H9 (cell line): ENCODE measurements around the gene CDYL. TPM values are rescaled to one million over a fixed set of nuclear protein-coding genes. Genes with fewer than 3 reads are reported as not detected.

Source experiments
- DNase-seq: peaks from one replicate; pipeline ENCODE4 v3.0.0-alpha.2; 2017
- H2AFZ ChIP-seq: one replicate; pipeline ENCODE4 v1.6.1; 2013; ENCODE audit warnings: mild to moderate bottlenecking, low read length, control low read depth, moderate library complexity
- H2AK5ac ChIP-seq: 2 replicates; pipeline ENCODE4 v1.6.1; 2013; ENCODE audit warnings: low read length, control low read depth, mixed read lengths; ENCODE audit not compliant: insufficient read length
- H2BK120ac ChIP-seq: one replicate; pipeline ENCODE4 v1.6.1; 2013; ENCODE audit warnings: low read depth, mild to moderate bottlenecking, low read length, control low read depth, inconsistent platforms; ENCODE audit not compliant: poor library complexity, severe bottlenecking
- H2BK12ac ChIP-seq: 2 replicates; pipeline ENCODE4 v1.6.1; 2013; ENCODE audit warnings: low read length, control low read depth, mixed read lengths, low read depth; ENCODE audit not compliant: insufficient read length
- H2BK15ac ChIP-seq: 2 replicates; pipeline ENCODE4 v1.6.1; 2013; ENCODE audit warnings: low read depth, low read length, control low read depth
- H2BK20ac ChIP-seq: one replicate; pipeline ENCODE4 v1.6.1; 2013; ENCODE audit warnings: low read depth, mild to moderate bottlenecking, low read length, control low read depth, inconsistent platforms; ENCODE audit not compliant: poor library complexity, severe bottlenecking
- H2BK5ac ChIP-seq: 2 replicates; pipeline ENCODE4 v1.6.1; 2013; ENCODE audit warnings: low read length, control low read depth, mixed read lengths; ENCODE audit not compliant: insufficient read length
- H3K14ac ChIP-seq: 2 replicates; pipeline ENCODE4 v1.6.1; 2013; ENCODE audit warnings: low read length, control low read depth; ENCODE audit not compliant: insufficient read depth
- H3K18ac ChIP-seq: 2 replicates; pipeline ENCODE4 v1.6.1; 2013; ENCODE audit warnings: low read depth, mild to moderate bottlenecking, mixed read lengths, low read length, control low read depth; ENCODE audit not compliant: insufficient read length
- H3K23ac ChIP-seq: 2 replicates; pipeline ENCODE4 v1.6.1; 2013; ENCODE audit warnings: low read length, control low read depth, mixed read lengths, low read depth; ENCODE audit not compliant: insufficient read length
- H3K23me2 ChIP-seq: 2 replicates; pipeline ENCODE4 v1.6.1; 2013; ENCODE audit warnings: low read depth, mild to moderate bottlenecking, mixed read lengths, low read length, control low read depth; ENCODE audit not compliant: insufficient read length, poor library complexity, severe bottlenecking
- H3K27ac ChIP-seq: 2 replicates; pipeline ENCODE4 v1.5.1; 2013; ENCODE audit warnings: low read length, control low read depth, mixed read lengths, low read depth; ENCODE audit not compliant: insufficient read length
- H3K27me3 ChIP-seq: 2 replicates; pipeline ENCODE4 v1.6.1; 2013; ENCODE audit warnings: low read length, control low read depth, inconsistent platforms; ENCODE audit not compliant: insufficient read depth
- H3K4ac ChIP-seq: 2 replicates; pipeline ENCODE4 v1.6.1; 2013; ENCODE audit warnings: low read depth, mild to moderate bottlenecking, control low read depth, inconsistent platforms, low read length, moderate library complexity
- H3K4me1 ChIP-seq: 2 replicates; pipeline ENCODE4 v1.6.1; 2013; ENCODE audit warnings: low read length, control low read depth, inconsistent platforms; ENCODE audit not compliant: insufficient read depth
- H3K4me2 ChIP-seq: 2 replicates; pipeline ENCODE4 v1.6.1; 2013; ENCODE audit warnings: low read length, control low read depth, mixed read lengths; ENCODE audit not compliant: insufficient read length, insufficient read depth
- H3K56ac ChIP-seq: 2 replicates; pipeline ENCODE4 v1.6.1; 2013; ENCODE audit warnings: low read depth, mild to moderate bottlenecking, mixed read lengths, low read length, control low read depth; ENCODE audit not compliant: insufficient read length
- H3K79me1 ChIP-seq: 2 replicates; pipeline ENCODE4 v1.6.1; 2013; ENCODE audit warnings: low read depth, mild to moderate bottlenecking, moderate library complexity, low read length, control low read depth, inconsistent platforms; ENCODE audit not compliant: insufficient read depth, poor library complexity, severe bottlenecking
- H3K79me2 ChIP-seq: 2 replicates; pipeline ENCODE4 v1.6.1; 2013; ENCODE audit warnings: low read length, control low read depth, inconsistent platforms; ENCODE audit not compliant: insufficient read depth
- H3K9ac ChIP-seq: 2 replicates; pipeline ENCODE4 v1.6.1; 2013; ENCODE audit warnings: low read length, control low read depth, mixed read lengths; ENCODE audit not compliant: insufficient read length; ENCODE audit errors: extremely low read depth
- H3K9me3 ChIP-seq: one replicate; pipeline ENCODE4 v1.6.1; 2013; ENCODE audit warnings: low read depth, low read length, inconsistent platforms; ENCODE audit not compliant: control insufficient read depth
- H3T11ph ChIP-seq: one replicate; pipeline ENCODE4 v1.6.1; 2013; ENCODE audit warnings: mild to moderate bottlenecking, low read length, control low read depth, inconsistent platforms
- H4K20me1 ChIP-seq: one replicate; pipeline ENCODE4 v1.6.1; 2013; ENCODE audit not compliant: control insufficient read depth, insufficient read length, insufficient read depth
- H4K5ac ChIP-seq: 2 replicates; pipeline ENCODE4 v1.6.1; 2013; ENCODE audit warnings: low read depth, mild to moderate bottlenecking, mixed read lengths, low read length, control low read depth; ENCODE audit not compliant: insufficient read length
- H4K8ac ChIP-seq: replicated peaks from 2 replicates; pipeline ENCODE4 v1.6.1; 2013; ENCODE audit warnings: low read length, control low read depth, mixed read lengths, low read depth; ENCODE audit not compliant: insufficient read length
- H4K91ac ChIP-seq: 2 replicates; pipeline ENCODE4 v1.6.1; 2013; ENCODE audit warnings: low read depth, mild to moderate bottlenecking, moderate library complexity, mixed read lengths, low read length, control low read depth; ENCODE audit not compliant: insufficient read length
- H3K27ac Mint-ChIP-seq, 3 experiments: 2 replicates in 2 of 3; 3 replicates in 1 of 3; pipeline ENCODE4 v1.8.0; 2020 to 2021; ENCODE audit warnings: mixed read lengths in 3 of 3, mild to moderate bottlenecking in 1 of 3, moderate library complexity in 1 of 3
- H3K27me3 Mint-ChIP-seq: 2 replicates; pipeline ENCODE4 v1.8.0; 2021; ENCODE audit warnings: low read depth, mild to moderate bottlenecking, moderate library complexity, mixed read lengths
- H3K36me3 Mint-ChIP-seq, 3 experiments: 2 replicates in 2 of 3; 3 replicates in 1 of 3; pipeline ENCODE4 v1.8.0; 2020 to 2021; ENCODE audit warnings: low read depth in 3 of 3, mixed read lengths in 3 of 3; ENCODE audit not compliant: insufficient read depth in 1 of 3
- H3K4me1 Mint-ChIP-seq, 2 experiments: 2 replicates each; pipeline ENCODE4 v1.8.0; 2020; ENCODE audit warnings: mixed read lengths in 2 of 2
- H3K4me3 Mint-ChIP-seq, 2 experiments: 2 replicates in 1 of 2; 3 replicates in 1 of 2; pipeline ENCODE4 v1.8.0; 2020 to 2021; ENCODE audit warnings: mild to moderate bottlenecking in 2 of 2, mixed read lengths in 2 of 2, moderate library complexity in 1 of 2
- H3K9me3 Mint-ChIP-seq, 2 experiments: 2 replicates in 1 of 2; 3 replicates in 1 of 2; pipeline ENCODE4 v1.8.0; 2020; ENCODE audit warnings: mild to moderate bottlenecking in 2 of 2, mixed read lengths in 2 of 2, moderate library complexity in 1 of 2
- CTCF ChIP-seq: fragments of 200-600 bp; sonication (generic); conservative IDR thresholded peaks from 3 replicates; pipeline ENCODE4 v1.8.0; 2021; ENCODE audit warnings: antibody characterized with exemption, mild to moderate bottlenecking
- WGBS: extraction: QIAGEN DNeasy Blood & Tissue Kit; methylation state at CpG from one replicate; pipeline ENCODE4 v1.1.7; 2013; ENCODE audit warnings: missing lambda C conversion rate, low lambda C conversion rate, mixed read lengths; ENCODE audit not compliant: insufficient read length; ENCODE audit errors: extremely low coverage; 5-methylcytosine and 5-hydroxymethylcytosine counted together
- total RNA-seq: library from RNA; stranded (reverse); gene quantifications from 2 replicates; pipeline ENCODE4 v1.2.1, GENCODE V29; 2021

The CDYL gene
- total RNA-seq, 1 experiment from 2014 or later = 95.0 TPM

- no peak overlapping the region for H4K91ac ChIP-seq
- H2AK5ac ChIP-seq = no peak overlapping the region
- H4K5ac ChIP-seq = no peak overlapping the region
- no peak overlapping the region for H3K56ac ChIP-seq
- TF ChIP-seq CTCF = peak; percentile 77
- Mint-ChIP-seq H3K4me1 (peaks cover 55 to 62% of the 10 kb centered on the region in 2 experiments), H3K4me3 (no peak overlapping the region; a peak in 2 of 5 replicates), H3K36me3 (peaks cover 0 to 20% (median 19%) of the 10 kb centered on the region in 3 experiments; a peak in 6 of 7 replicates), H3K27ac (peak overlapping the region in 2 of 3 experiments; percentile 55 to 69; a peak in 3 of 7 replicates), H3K9me3 (peaks cover 0 to 5% of the 10 kb centered on the region in 2 experiments; a peak in 1 of 5 replicates), H3K27me3 (no peaks in the 10 kb centered on the region)
- H2BK120ac ChIP-seq = no peak overlapping the region
- H2BK5ac ChIP-seq = no peak overlapping the region
- peaks cover 22% of the 10 kb centered on the region for H3K79me1 ChIP-seq
- H3K4me1 ChIP-seq = peaks cover 4% of the 10 kb centered on the region
- DNase-seq = peak; percentile 77
- no peak overlapping the region for H3K4me2 ChIP-seq
- peaks cover 68% of the 10 kb centered on the region; the same call in 1 of the 2 replicates for H3K79me2 ChIP-seq
- H3T11ph ChIP-seq = no peak overlapping the region
- H2BK20ac ChIP-seq = no peak overlapping the region
- H3K9ac ChIP-seq = no peak overlapping the region
- H2AFZ ChIP-seq = no peak overlapping the region
- no peaks in the 10 kb centered on the region for H3K9me3 ChIP-seq
- H3K18ac ChIP-seq = no peak overlapping the region
- H3K4ac ChIP-seq = no peak overlapping the region
- no peak overlapping the region for H3K23ac ChIP-seq
- no peak overlapping the region for H4K8ac ChIP-seq
- no peaks in the 10 kb centered on the region for H4K20me1 ChIP-seq
- H3K27me3 ChIP-seq = no peaks in the 10 kb centered on the region
- no peak overlapping the region for H3K14ac ChIP-seq
- no peak overlapping the region for H2BK12ac ChIP-seq
- no peak overlapping the region for H3K27ac ChIP-seq
- no CpG with 5 or more reads among the region's 18 CpGs for WGBS
- H2BK15ac ChIP-seq = no peak overlapping the region
- no peaks in the 10 kb centered on the region for H3K23me2 ChIP-seq
These were observed 29.5 kb downstream of the CDYL start for GRCh38 chr6:4805553-4806336.
